SKM-1 (cell line): ENCODE measurements around the gene UXS1.

Source experiments
- DNase-seq: peaks from one replicate; lab custom pipeline; 2025; ENCODE audit not compliant: unreplicated experiment; lab: John Stamatoyannopoulos, UW

UXS1 gene

GRCh38 chr2:106090916-106091618, 103.0 kb downstream of the UXS1 start:
- DNase-seq = no peak

GRCh38 chr2:106089611-106090010, 104.5 kb downstream of the UXS1 start:
- DNase-seq = no peak

- DNase-seq = no peak
These were observed 108.7 kb downstream of the UXS1 start for GRCh38 chr2:106085181-106085940.

GRCh38 chr2:106080959-106081358, 113.1 kb downstream of the UXS1 start:
- no peak for DNase-seq

GRCh38 chr2:106078096-106078495, 116.0 kb downstream of the UXS1 start:
- no peak for DNase-seq

- DNase-seq = no peak
These were observed 117.2 kb downstream of the UXS1 start for GRCh38 chr2:106076941-106077340.

GRCh38 chr2:106075048-106075447, 119.1 kb downstream of the UXS1 start:
- DNase-seq = no peak

GRCh38 chr2:106073678-106074406, 120.3 kb downstream of the UXS1 start:
- DNase-seq = no peak

- no peak for DNase-seq
These were observed 123.9 kb downstream of the UXS1 start for GRCh38 chr2:106070181-106070580.

- no peak for DNase-seq
These were observed 125.7 kb downstream of the UXS1 start for GRCh38 chr2:106068451-106068850.

GRCh38 chr2:106065983-106066820, 127.9 kb downstream of the UXS1 start:
- no peak for DNase-seq

GRCh38 chr2:106065268-106065982, 128.7 kb downstream of the UXS1 start:
- DNase-seq = no peak

GRCh38 chr2:106063181-106063580, 130.9 kb downstream of the UXS1 start:
- no peak for DNase-seq

GRCh38 chr2:106062627-106063026, 131.5 kb downstream of the UXS1 start:
- no peak for DNase-seq

- no peak for DNase-seq
These were observed 132.3 kb downstream of the UXS1 start for GRCh38 chr2:106061611-106062349.

GRCh38 chr2:106059416-106060065, 134.6 kb downstream of the UXS1 start:
- no peak for DNase-seq

GRCh38 chr2:106058469-106059137, 135.5 kb downstream of the UXS1 start:
- no peak for DNase-seq

GRCh38 chr2:106057206-106057605, 136.9 kb downstream of the UXS1 start:
- no peak for DNase-seq
